ENCODE measurements around the gene MTMR1. TPM values are rescaled to one million over a fixed set of nuclear protein-coding genes. Genes with fewer than 3 reads are reported as not detected.

The MTMR1 gene
- total RNA-seq, 1 donor from 2014 or later = 152 TPM

GRCh38 chrX:150696866-150697265 lies 3.7 kb downstream of the MTMR1 start:
- Histone ChIP-seq H3K4me1 (no peaks in the 10 kb centered on the region), H3K9me3 (no peaks in the 10 kb centered on the region), H3K4me3 (no peak overlapping the region), H3K27me3 (no peaks in the 10 kb centered on the region), H3K27ac (peak overlapping the region in 1 of 2 donors; percentile 93), H3K36me3 (no peaks in the 10 kb centered on the region)
- no peak for DNase-seq (ENCODE audit: low spot score in 2 of 2)
- no peak for TF ChIP-seq CTCF (IDR thresholded peaks at IDR 0.05)
- intact Hi-C loops (cut with DNase I) = loop anchor here (10.0 kb wide), 3 partner anchors 182 to 698 kb away; partner anchors contain the start of genes MAMLD1 and VMA21

GRCh38 chrX:150697641-150698040 lies 4.4 kb downstream of the MTMR1 start:
- intact Hi-C loops (cut with DNase I) = loop anchor here (10.0 kb wide), 3 partner anchors 183 to 697 kb away; partner anchors contain the start of genes MAMLD1 and VMA21
- Histone ChIP-seq H3K4me1 (no peaks in the 10 kb centered on the region), H3K36me3 (no peaks in the 10 kb centered on the region), H3K9me3 (no peaks in the 10 kb centered on the region), H3K4me3 (no peak overlapping the region), H3K27me3 (no peaks in the 10 kb centered on the region), H3K27ac (no peak overlapping the region)
- no peak for DNase-seq (ENCODE audit: low spot score in 2 of 2)
- TF ChIP-seq CTCF (IDR thresholded peaks at IDR 0.05) = no peak

DNA sequence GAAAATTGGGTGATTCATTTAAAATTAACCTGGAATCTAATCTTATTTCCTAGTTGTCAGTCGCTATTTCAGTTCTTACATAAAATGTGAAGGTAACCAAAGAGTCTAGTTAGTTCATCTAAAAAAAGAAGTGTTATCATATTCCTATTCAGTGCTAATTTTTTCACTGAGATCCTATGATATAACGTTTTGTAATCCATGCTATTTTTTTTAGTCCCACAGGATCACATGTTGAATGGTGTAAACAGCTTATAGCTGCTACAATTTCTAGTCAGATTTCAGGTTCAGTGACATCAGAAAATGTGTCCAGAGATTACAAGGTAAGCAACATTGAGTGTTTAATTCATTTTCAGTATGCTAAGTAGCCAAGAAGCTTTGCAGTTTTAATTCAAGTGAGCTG lies 5.8 kb downstream of the MTMR1 start:
- DNase-seq (ENCODE audit: low spot score in 2 of 2) = no peak
- Histone ChIP-seq H3K27me3 (no peaks in the 10 kb centered on the region), H3K27ac (no peak overlapping the region), H3K9me3 (no peaks in the 10 kb centered on the region), H3K36me3 (no peaks in the 10 kb centered on the region), H3K4me1 (peaks cover 0 to 4% of the 10 kb centered on the region in 2 donors), H3K4me3 (no peak overlapping the region)
- intact Hi-C loops (cut with DNase I) = loop anchor here (10.0 kb wide), 3 partner anchors 184 to 696 kb away; partner anchors contain the start of genes MAMLD1 and VMA21
- TF ChIP-seq CTCF (IDR thresholded peaks at IDR 0.05) = no peak

DNA sequence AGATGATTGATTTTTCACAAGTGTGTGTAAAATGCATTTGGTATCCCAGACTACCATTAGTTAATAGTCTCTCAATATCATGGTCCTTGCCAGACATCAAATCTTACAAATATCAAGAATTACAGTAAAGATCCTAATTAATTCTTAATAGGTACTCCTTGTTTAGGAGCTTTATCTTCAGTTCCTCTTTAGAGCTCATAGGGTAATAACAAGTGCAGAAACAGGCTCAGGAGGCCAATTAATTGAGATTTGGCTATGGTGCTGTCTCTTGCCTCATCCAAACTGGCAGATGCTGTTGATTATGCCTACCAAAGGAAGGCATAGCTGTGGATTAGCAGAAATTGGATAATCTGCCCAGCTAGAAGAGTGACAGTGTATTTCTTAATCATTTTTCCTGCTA lies 6.9 kb downstream of the MTMR1 start:
- H3K36me3 ChIP-seq = no peaks in the 10 kb centered on the region
- intact Hi-C loops (cut with DNase I) = no loop called here
- peaks cover 0 to 8% of the 10 kb centered on the region in 2 donors for H3K4me1 ChIP-seq
- H3K27me3 ChIP-seq = no peaks in the 10 kb centered on the region
- DNase-seq (ENCODE audit: low spot score in 2 of 2) = no peak
- H3K27ac ChIP-seq = no peak overlapping the region
- TF ChIP-seq CTCF (IDR thresholded peaks at IDR 0.05) = no peak
- no peak overlapping the region for H3K4me3 ChIP-seq
- no peaks in the 10 kb centered on the region for H3K9me3 ChIP-seq

- TF ChIP-seq CTCF (IDR thresholded peaks at IDR 0.05) = no peak
- intact Hi-C loops (cut with DNase I) = no loop called here
- no peak for DNase-seq (ENCODE audit: low spot score in 2 of 2)
- H3K9me3 ChIP-seq = no peaks in the 10 kb centered on the region
- H3K27ac ChIP-seq = no peak overlapping the region
- no peaks in the 10 kb centered on the region for H3K27me3 ChIP-seq
- no peaks in the 10 kb centered on the region for H3K36me3 ChIP-seq
- peaks cover 0 to 8% of the 10 kb centered on the region in 2 donors for H3K4me1 ChIP-seq
- no peak overlapping the region for H3K4me3 ChIP-seq
Measured at GRCh38 chrX:150701377-150701776, 8.2 kb downstream of the MTMR1 start.
